Ishikawa (cell line): ENCODE measurements around the gene ST6GALNAC1.

ENCODE experiments used
- CEBPB ChIP-seq: IDR thresholded peaks from 2 replicates; pipeline ENCODE4 v1.6.1; 2012
- CREB1 ChIP-seq: IDR thresholded peaks from 2 replicates; pipeline ENCODE4 v1.6.1; 2012; ENCODE audit warnings: low read depth
- EP300 ChIP-seq: IDR thresholded peaks from 2 replicates; pipeline ENCODE4 v1.6.1; 2012; ENCODE audit warnings: borderline replicate concordance
- FOXM1 ChIP-seq: IDR thresholded peaks from 2 replicates; pipeline ENCODE4 v1.6.1; 2012; ENCODE audit warnings: low read depth, borderline replicate concordance
- MAX ChIP-seq: IDR thresholded peaks from 2 replicates; pipeline ENCODE4 v1.6.1; 2012
- NFIC ChIP-seq: IDR thresholded peaks from 2 replicates; pipeline ENCODE4 v1.6.1; 2012
- RAD21 ChIP-seq: IDR thresholded peaks from 2 replicates; pipeline ENCODE4 v1.6.1; 2012; ENCODE audit warnings: low read depth
- TAF1 ChIP-seq: IDR thresholded peaks from 2 replicates; pipeline ENCODE4 v1.6.1; 2012; ENCODE audit warnings: low read depth, mild to moderate bottlenecking
- USF1 ChIP-seq: IDR thresholded peaks from 2 replicates; pipeline ENCODE4 v1.6.1; 2012
- YY1 ChIP-seq: IDR thresholded peaks from 2 replicates; pipeline ENCODE4 v1.6.1; 2012; ENCODE audit warnings: low read depth
- ZBTB7A ChIP-seq: IDR thresholded peaks from 2 replicates; pipeline ENCODE4 v1.6.1; 2012; ENCODE audit warnings: low read depth

- no peak for TF ChIP-seq YY1
- TF ChIP-seq NFIC = no peak
- TF ChIP-seq RAD21 = peak; percentile 72
- no peak for TF ChIP-seq FOXM1
- no peak for TF ChIP-seq CREB1
- TF ChIP-seq MAX = no peak
- no peak for TF ChIP-seq CEBPB
- TF ChIP-seq USF1 = no peak
- TF ChIP-seq ZBTB7A = no peak
- no peak for TF ChIP-seq EP300
- TF ChIP-seq TAF1 = no peak
Measured at GRCh38 chr17:76623271-76624146, 20.0 kb downstream of the ST6GALNAC1 start.
